Mucosa of stomach (tissue), 1 donor: ENCODE measurements around the gene CD2AP.
"Not testable (repeated sequence)": the region's sequence is repeated elsewhere in the genome, so short reads cannot be mapped to it uniquely, and the experiment has no call there.

Experiments
- H3K27me3 ChIP-seq: one replicate; pipeline ENCODE4 v1.7.0; 2013; ENCODE audit warnings: mild to moderate bottlenecking, low read length; ENCODE audit not compliant: control insufficient read depth, insufficient read depth
- H3K36me3 ChIP-seq: one replicate; pipeline ENCODE4 v1.7.0; 2013; ENCODE audit warnings: low read length; ENCODE audit not compliant: control insufficient read depth, insufficient read depth
- H3K4me1 ChIP-seq: one replicate; pipeline ENCODE4 v1.7.0; 2013; ENCODE audit warnings: mild to moderate bottlenecking, low read length; ENCODE audit not compliant: control insufficient read depth, insufficient read depth
- H3K4me3 ChIP-seq: one replicate; pipeline ENCODE4 v1.7.0; 2013; ENCODE audit warnings: low read length
- H3K9ac ChIP-seq: one replicate; pipeline ENCODE4 v1.7.0; 2013; ENCODE audit warnings: mild to moderate bottlenecking, low read length, moderate library complexity
- H3K9me3 ChIP-seq: one replicate; pipeline ENCODE4 v1.7.0; 2013; ENCODE audit warnings: mild to moderate bottlenecking, low read length, moderate library complexity; ENCODE audit not compliant: control insufficient read depth
- donor health status: Pancreatic carcinoma.

The CD2AP gene

DNA sequence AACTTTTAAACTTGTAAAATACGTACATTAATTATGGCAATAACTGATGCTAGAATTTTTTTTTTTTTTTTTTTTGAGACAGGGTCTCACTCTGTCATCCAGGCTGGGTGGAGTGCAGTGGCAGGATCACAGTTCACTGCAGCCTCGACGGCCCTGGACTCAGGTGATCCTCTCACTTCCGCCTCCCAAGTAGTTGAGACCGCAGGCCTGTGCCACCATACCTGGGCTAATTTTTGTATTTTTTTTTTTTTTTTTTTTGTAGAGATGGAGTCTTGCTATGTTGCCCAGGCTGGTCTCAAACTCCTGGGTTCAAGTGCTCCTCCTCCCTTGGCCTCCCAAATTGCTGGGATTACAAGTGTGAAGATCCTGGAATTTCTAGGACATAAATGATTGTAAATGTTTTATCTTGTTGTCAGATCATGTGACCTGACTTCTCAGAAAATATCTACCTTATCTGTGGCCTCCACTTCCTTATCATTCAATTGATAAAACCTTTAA, 2.2 kb upstream of the CD2AP start:
- Histone ChIP-seq H3K36me3 (no peaks in the 10 kb centered on the region), H3K4me3 (no peak overlapping the region), H3K9me3 (no peaks in the 10 kb centered on the region), H3K4me1 (peaks cover 4% of the 10 kb centered on the region), H3K27me3 (no peaks in the 10 kb centered on the region), H3K9ac (no peak overlapping the region)

DNA sequence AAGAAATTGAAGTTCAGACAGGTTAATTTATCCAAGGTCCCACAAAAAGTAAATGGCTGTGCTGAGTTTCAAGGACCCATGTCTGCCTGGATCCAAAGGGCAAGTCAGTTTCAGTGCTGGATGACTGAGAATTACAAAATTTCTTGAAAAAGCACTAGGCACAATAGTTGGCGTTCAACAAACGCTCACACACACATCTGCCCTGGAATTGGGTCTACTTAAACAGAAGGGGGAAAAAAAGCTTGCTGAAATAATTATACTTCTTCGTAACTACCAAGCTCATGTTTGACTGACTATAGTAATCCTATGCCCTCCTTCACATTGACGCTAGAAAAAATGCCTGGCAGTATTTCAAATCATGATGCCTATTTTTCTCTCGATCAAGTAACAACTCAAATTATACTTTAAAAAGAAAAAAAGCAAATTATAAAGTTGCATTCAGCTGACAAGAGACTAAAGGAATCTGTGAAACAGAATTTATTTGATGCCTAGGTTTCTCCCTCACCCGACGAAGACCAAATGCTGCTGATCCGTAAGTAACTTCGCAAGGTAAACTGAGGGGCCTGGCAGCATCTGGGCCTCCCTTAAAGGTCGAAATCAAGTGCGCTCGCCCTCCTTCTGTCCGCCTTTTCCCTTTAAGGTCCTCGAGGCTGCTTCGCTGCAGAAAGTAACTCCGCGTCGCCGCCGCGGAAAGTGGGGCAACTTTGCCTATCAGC, 650 bp upstream of the CD2AP start:
- Histone ChIP-seq H3K9ac (peak overlapping the region; percentile 93), H3K27me3 (no peaks in the 10 kb centered on the region), H3K4me3 (peak overlapping the region; percentile 56), H3K9me3 (no peaks in the 10 kb centered on the region), H3K4me1 (peaks cover 10% of the 10 kb centered on the region), H3K36me3 (no peaks in the 10 kb centered on the region)

DNA sequence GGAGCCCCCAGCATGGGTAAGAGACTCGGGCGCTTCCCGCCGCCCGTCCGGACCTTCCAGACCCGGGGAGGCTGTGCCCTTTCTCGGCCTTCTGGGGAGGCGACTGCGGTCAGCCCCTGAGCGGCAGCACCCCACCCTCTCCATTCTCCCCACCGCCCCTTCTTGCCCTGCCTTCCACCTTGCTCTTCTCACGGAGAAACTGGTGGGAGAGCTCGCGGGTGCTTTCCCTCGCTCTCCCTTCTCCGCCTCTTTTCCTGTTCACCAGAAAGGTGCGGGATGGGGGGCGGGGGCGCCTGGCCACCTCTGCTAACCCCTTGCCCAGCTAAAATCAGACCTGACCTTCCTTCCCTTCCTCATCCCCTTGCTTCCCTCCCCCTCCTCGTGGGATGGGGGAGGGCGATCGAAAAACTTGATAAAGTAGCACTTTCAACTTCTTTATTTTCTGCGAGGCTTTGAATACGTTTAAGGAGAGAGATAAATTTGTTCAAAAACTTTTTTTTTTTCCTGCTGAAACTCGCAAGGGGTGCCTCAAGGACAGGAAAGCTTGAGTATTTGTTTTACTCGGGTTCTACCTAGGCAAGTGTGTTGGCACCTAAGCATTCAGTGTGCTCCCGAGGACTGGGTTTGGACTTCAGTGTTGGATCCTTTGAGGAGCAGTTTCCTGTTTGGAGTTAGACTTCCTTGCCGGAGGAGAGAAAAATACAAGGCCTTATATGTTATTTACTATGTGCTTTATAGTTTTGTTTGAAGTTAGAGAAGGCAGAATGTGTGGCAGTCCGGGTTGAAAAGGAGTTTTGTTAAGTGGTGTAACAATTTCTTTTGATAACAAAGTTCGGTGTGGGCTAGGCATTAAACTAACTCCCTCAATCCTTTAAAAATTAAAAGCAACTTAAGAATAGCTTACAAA, 897 bp downstream of the CD2AP start:
- Histone ChIP-seq H3K9ac (peak overlapping the region; percentile 93), H3K36me3 (no peaks in the 10 kb centered on the region), H3K4me1 (peaks cover 17% of the 10 kb centered on the region), H3K9me3 (no peaks in the 10 kb centered on the region), H3K4me3 (peak overlapping the region; percentile 56), H3K27me3 (no peaks in the 10 kb centered on the region)

DNA sequence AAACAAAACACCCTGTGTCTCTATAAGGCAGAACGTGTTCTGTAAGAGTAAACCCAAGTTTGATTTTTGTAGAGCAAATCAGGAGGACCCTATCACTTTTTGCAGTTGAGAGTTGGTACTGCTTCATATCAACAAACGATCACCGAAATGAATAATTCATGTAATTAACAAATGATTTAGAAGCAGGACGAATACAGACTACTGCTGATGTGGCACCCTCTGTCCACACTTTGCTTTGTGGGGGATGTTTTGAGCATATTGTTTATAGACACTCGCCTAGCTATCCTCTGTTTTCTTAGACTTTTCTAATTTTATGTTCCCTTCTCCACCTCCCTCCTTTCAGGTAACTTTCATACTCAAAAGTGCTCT, 1.5 kb downstream of the CD2AP start:
- Histone ChIP-seq H3K9ac (peak overlapping the region; percentile 93), H3K4me1 (peaks cover 18% of the 10 kb centered on the region)

DNA sequence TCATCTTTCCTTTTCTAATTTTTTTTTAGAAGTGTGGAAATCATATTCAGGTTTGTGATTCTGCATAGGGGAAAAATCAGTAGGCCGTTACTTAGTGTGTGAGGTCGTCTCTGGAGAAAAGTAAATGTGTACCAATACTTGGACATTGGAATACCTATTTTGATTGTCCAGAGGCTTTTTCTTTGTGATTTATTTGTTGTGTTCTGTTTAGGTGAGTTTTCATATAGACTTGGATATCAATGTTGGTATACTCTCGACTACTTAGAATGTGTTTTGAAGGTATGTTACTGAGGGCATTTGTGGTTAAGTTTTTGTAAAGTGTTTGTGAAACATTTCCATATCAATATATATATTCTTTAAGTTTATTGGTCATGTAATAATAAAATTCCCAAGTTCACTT, 2.3 kb downstream of the CD2AP start:
- Histone ChIP-seq H3K4me1 (peaks cover 21% of the 10 kb centered on the region), H3K27me3 (no peaks in the 10 kb centered on the region), H3K4me3 (no peak overlapping the region), H3K9me3 (no peaks in the 10 kb centered on the region), H3K36me3 (no peaks in the 10 kb centered on the region), H3K9ac (peak overlapping the region; percentile 93)

More for the DNA sequence above, 1.5 kb downstream of the CD2AP start:
- Histone ChIP-seq H3K36me3 (no peaks in the 10 kb centered on the region), H3K4me3 (peak overlapping the region; percentile 56), H3K9me3 (no peaks in the 10 kb centered on the region), H3K27me3 (no peaks in the 10 kb centered on the region)

DNA sequence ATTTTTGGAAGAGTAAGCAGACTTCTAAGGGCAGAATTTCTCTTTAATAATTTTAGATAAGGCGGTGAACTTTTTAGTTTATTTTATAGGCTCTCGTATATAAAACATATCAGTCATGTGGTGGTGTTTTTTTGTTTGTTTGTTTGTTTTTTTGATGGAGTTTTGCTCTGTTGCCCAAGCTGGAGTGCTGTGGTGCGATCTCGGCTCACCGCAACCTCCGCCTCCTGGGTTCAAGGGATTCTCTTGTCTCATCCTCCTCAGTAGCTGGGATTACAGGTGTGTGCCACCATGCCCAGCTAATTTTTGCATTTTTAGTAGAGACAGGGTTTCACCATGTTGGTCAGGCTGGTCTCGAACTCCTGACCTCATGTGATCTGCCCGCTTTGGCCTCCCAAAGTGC, 3.6 kb downstream of the CD2AP start:
- Histone ChIP-seq H3K4me1 (peaks cover 19% of the 10 kb centered on the region), H3K9ac (peak overlapping the region; percentile 1)
- H3K36me3 ChIP-seq, H3K4me3 ChIP-seq, H3K27me3 ChIP-seq, H3K9me3 ChIP-seq: not testable (repeated sequence)

DNA sequence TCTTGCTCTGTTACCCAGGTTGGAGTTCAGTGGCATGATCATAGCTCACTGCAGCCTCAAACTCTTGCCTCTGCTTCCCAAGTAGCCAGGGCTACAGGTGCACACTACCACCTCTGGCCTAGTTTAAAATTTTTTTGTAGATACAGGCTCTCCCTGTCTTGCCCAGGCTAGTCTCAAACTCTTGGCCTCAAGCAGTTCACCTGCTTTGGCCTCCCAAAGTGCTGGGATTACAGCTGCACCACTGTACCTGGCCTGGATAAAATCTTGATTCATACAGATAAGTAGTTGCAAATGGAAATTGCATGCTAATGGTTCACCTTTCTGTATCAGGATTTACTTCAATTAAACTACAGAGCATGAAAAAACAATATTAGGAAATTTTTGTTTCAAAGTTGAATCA, 4.2 kb downstream of the CD2AP start:
- no peak overlapping the region for H3K4me3 ChIP-seq
- H3K36me3 ChIP-seq, result no peaks in the 10 kb centered on the region
- no peak overlapping the region for H3K9ac ChIP-seq
- H3K9me3 ChIP-seq, result no peaks in the 10 kb centered on the region
- H3K27me3 ChIP-seq, result no peaks in the 10 kb centered on the region
- peaks cover 18% of the 10 kb centered on the region for H3K4me1 ChIP-seq

DNA sequence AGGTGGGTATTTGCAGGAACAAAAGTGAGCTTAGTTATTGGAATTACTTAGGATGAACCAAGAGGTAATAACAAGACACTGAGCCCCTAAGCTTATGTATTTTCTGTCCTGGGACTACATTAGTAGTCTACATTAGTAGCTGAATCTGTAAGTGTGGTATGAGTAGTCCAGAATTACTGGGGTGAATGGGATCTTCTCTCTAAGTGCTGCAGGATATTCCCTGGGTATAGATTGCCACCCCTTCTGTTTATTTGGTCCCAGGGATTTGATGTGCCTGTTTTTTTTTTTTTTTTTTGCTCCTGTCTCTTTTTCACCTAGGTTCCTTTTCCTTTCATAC, 5.9 kb downstream of the CD2AP start:
- H3K9ac ChIP-seq, result peak overlapping the region; percentile 36

DNA sequence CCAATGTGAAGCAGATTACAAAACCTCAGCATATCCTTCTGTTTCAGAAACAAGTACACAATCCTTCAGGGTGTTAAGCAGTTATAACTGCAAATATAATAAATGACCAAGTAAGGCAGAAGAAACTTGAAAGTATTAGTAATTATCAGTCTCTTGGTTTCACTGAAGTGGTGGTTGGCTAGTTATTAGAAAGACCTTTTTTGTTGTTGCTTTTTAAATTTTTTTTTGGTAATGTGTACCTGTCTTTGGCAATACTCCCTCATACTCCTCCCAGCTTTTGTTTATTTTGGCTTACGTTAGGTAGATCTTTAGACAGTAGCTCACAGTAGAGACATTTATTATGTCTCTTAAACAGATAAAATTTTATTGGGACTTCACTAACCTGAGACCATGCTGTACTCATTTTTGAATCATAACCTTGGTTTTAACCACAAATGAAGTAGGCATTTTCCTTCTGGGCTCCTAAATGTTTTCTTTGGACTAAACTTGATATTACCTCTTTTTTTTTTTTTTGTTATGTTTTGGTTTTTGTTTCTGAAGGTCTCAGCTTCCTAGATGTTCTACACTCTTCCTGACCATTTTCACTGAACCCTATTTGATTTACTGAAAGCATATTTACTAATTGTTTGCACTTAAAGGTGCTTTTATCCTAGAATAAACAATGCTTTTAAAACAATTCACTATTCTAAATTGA, 6.4 kb downstream of the CD2AP start:
- Histone ChIP-seq H3K4me1 (peaks cover 18% of the 10 kb centered on the region), H3K27me3 (no peaks in the 10 kb centered on the region), H3K9me3 (no peaks in the 10 kb centered on the region), H3K9ac (no peak overlapping the region), H3K36me3 (no peaks in the 10 kb centered on the region), H3K4me3 (no peak overlapping the region)

More for the DNA sequence above, 5.9 kb downstream of the CD2AP start:
- Histone ChIP-seq H3K36me3 (no peaks in the 10 kb centered on the region), H3K27me3 (no peaks in the 10 kb centered on the region), H3K4me3 (no peak overlapping the region), H3K9me3 (no peaks in the 10 kb centered on the region), H3K4me1 (peaks cover 18% of the 10 kb centered on the region)

DNA sequence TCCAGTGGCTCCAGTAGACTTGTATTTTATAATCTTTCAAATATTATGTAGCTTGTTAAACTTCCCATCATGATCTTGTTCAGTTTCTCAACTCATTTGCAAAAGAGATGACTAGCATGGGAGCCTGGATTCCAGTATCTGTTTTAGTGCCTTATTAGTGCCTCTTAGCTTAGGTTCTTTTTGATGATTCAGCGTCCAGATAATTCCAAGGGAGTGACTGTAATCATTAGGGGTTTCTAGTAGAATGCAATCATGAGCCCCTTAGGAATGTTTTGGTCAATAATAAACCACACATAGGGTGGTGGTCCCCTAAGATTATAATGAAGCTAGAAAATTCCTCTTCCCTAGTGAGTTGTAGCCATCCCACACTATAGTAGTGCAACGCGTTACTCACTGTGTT, 7.0 kb downstream of the CD2AP start:
- H3K4me3 ChIP-seq, result no peak overlapping the region
- no peak overlapping the region for H3K9ac ChIP-seq
- H3K4me1 ChIP-seq, result peaks cover 18% of the 10 kb centered on the region
- no peaks in the 10 kb centered on the region for H3K9me3 ChIP-seq
- H3K36me3 ChIP-seq, result no peaks in the 10 kb centered on the region
- H3K27me3 ChIP-seq, result no peaks in the 10 kb centered on the region

DNA sequence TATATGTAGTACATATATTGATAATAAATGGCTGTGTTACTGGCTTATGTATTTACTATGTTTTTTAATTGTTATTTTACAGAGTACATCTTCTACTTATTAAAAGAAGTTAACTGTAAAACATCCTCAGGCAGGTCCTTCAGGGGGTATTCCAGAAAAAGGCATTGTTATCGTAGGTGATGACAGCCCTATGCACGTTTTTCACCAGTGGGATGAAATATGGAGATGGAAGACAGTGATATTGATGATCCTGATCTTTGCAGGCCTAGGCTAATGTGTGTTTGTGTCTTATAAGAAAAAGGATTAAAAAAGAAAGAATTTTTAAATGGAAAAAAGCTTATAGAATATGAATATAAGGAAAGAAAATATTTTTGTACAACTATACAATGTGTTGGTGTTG, 7.5 kb downstream of the CD2AP start:
- H3K9me3 ChIP-seq, result no peaks in the 10 kb centered on the region
- no peaks in the 10 kb centered on the region for H3K27me3 ChIP-seq
- H3K4me1 ChIP-seq, result peaks cover 22% of the 10 kb centered on the region
- no peak overlapping the region for H3K4me3 ChIP-seq
- H3K9ac ChIP-seq, result no peak overlapping the region
- no peaks in the 10 kb centered on the region for H3K36me3 ChIP-seq
